Aorta (tissue), 5 donors: ENCODE results near the gene CFD. TPM values are rescaled to one million over a fixed set of nuclear protein-coding genes. Genes with fewer than 3 reads are reported as not detected.

Experiments
- ATAC-seq: fragments of 200-7000 bp; cut with Tn5 transposase; one replicate; pipeline ENCODE4 v1.9.1; 2022; ENCODE audit warnings: moderate library complexity; ENCODE audit not compliant: low FRiP score
- DNase-seq, 2 donors: peaks; one replicate each; pipeline ENCODE4 v3.0.0-alpha.2; 2020
- H3K27ac ChIP-seq, 2 donors: one replicate each; pipeline ENCODE4 v1.5.1; 2013; ENCODE audit warnings: low read length in 2 of 2, mild to moderate bottlenecking in 2 of 2, moderate library complexity in 2 of 2, control low read depth in 1 of 2, inconsistent platforms in 1 of 2, low read depth in 1 of 2
- H3K27me3 ChIP-seq, 2 donors: one replicate each; pipeline ENCODE4 v1.6.1; 2013; ENCODE audit warnings: control low read depth in 1 of 2, low read length in 1 of 2, mild to moderate bottlenecking in 1 of 2, moderate library complexity in 1 of 2; ENCODE audit not compliant: insufficient read depth in 2 of 2, control insufficient read depth in 1 of 2
- H3K36me3 ChIP-seq, 2 donors: one replicate each; pipeline ENCODE4 v1.6.1; 2013; ENCODE audit warnings: control low read depth in 1 of 2, low read length in 1 of 2, mild to moderate bottlenecking in 1 of 2; ENCODE audit not compliant: insufficient read depth in 2 of 2, control insufficient read depth in 1 of 2
- H3K4me1 ChIP-seq, 2 donors: one replicate each; pipeline ENCODE4 v1.6.1; 2013; ENCODE audit warnings: low read length in 2 of 2, control low read depth in 1 of 2, mild to moderate bottlenecking in 1 of 2, moderate library complexity in 1 of 2; ENCODE audit not compliant: insufficient read depth in 2 of 2, control insufficient read depth in 1 of 2
- H3K4me3 ChIP-seq, 2 donors: one replicate each; pipeline ENCODE4 v1.5.1; 2013; ENCODE audit warnings: low read length in 2 of 2, control low read depth in 1 of 2, mild to moderate bottlenecking in 1 of 2
- H3K9me3 ChIP-seq: one replicate; pipeline ENCODE4 v1.6.1; 2013; ENCODE audit warnings: mild to moderate bottlenecking, low read length; ENCODE audit not compliant: control insufficient read depth
- WGBS, 2 donors: extraction: QIAGEN DNeasy Blood & Tissue Kit; methylation state at CpG; one replicate each; pipeline ENCODE4 v1.1.7; 2013; 5-methylcytosine and 5-hydroxymethylcytosine counted together
- intact Hi-C, 2 donors: fragments of 100-400 bp; cut with DNase I; formaldehyde crosslinking; loops; one replicate each; pipeline versions ENCODE4 v1.14.2 to v1.15.0; 2022
- polyA plus RNA-seq, 2 donors: library from polyadenylated mRNA; stranded (reverse); fragments of 200-250 nt; gene quantifications; one replicate each; pipeline ENCODE4 v1.2.3, GENCODE V29; 2013
- total RNA-seq, 2 donors: library from RNA; stranded (reverse); fragmentation: NEBNext Ultra II Directional; extraction: Animal tissue kit (Norgen Biotek cat#: 25700); gene quantifications; one replicate each; pipeline ENCODE4 v1.2.1, GENCODE V29; 2021
- donor health status: healthy with polysubstance abuse.
- donor health status: Bipolar disorder and iron deficiency.
- donor health status: DM: no; HTN: no; CAD: no.
- donor health status: DM: no; HTN: no; CAD: no.
- donor health status: DM: yes; HTN: yes; CAD: no.

CFD gene
- total and polyA plus RNA-seq, 4 donors = 3.3 to 354 (median 63.7) TPM

GRCh38 chr19:867855-868457 is 8.5 kb downstream of the CFD start:
- Histone ChIP-seq H3K36me3 (no peaks in the 10 kb centered on the region), H3K27ac (no peak overlapping the region), H3K4me3 (no peak overlapping the region), H3K9me3 (no peaks in the 10 kb centered on the region), H3K4me1 (no peaks in the 10 kb centered on the region), H3K27me3 (no peaks in the 10 kb centered on the region)
- intact Hi-C loops = loop anchor here in 1 of 2 donors (5.0 kb wide), 1 partner anchor 39 kb away; no protein-coding TSS in a partner anchor
- DNase-seq = no peak
- 93 to 94% methylated on average over 38 to 39 of the region's 39 CpGs for WGBS, 2 donors
- ATAC-seq = no peak

DNA sequence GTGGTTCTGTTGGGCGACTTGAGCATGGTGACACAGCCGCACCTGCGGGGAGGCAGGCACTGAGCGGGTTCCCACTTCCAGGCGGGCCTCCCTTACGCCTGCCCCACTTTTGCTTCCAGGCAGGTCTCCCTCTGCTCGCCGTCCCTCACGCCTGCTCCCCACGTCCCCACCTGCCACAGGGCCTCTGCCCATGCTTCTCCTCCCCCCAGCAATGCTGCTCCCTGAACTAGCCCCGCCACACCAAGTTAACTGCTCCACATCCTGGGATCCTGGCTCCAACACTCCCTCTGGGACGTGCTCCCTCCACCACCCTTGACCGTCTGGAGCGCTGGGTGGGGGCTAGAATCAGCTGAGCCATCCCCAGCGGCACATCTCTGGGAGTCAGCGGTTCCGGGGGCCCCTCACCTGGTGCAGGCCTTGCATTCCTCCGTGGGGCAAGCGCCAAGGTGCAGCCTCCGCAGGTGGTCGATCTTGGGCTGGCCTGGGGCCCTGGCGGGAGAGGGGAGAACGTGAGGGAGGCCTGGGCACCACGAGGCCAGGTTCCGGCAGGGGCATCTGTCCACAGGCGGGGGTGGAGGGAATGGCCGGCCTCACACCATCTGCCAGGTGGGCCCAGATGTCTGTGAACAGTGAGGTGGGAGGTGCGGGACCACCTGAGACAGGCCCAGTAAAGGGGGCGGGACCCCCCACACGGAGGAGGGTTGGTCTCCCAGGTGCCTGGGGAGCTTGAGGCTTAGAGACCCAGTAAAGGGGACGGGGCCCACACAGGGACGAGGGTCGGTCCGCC is 9.2 kb downstream of the CFD start:
- no peak overlapping the region for H3K4me3 ChIP-seq
- no peaks in the 10 kb centered on the region for H3K9me3 ChIP-seq
- H3K36me3 ChIP-seq = no peaks in the 10 kb centered on the region
- DNase-seq (no peak), ATAC-seq (peak; percentile 0)
- 92 to 94% methylated on average over 34 of the region's 34 CpGs for WGBS, 2 donors
- peak overlapping the region in 1 of 2 donors; percentile 14 for H3K27ac ChIP-seq
- intact Hi-C loops = loop anchor here in 1 of 2 donors (5.0 kb wide), 1 partner anchor 39 kb away; no protein-coding TSS in a partner anchor
- no peaks in the 10 kb centered on the region for H3K27me3 ChIP-seq
- no peaks in the 10 kb centered on the region for H3K4me1 ChIP-seq

- Histone ChIP-seq H3K27ac (peak overlapping the region in 1 of 2 donors; percentile 14), H3K36me3 (no peaks in the 10 kb centered on the region), H3K4me1 (no peaks in the 10 kb centered on the region), H3K4me3 (no peak overlapping the region), H3K9me3 (no peaks in the 10 kb centered on the region), H3K27me3 (no peaks in the 10 kb centered on the region)
- WGBS, 2 donors = 57 to 58% methylated on average over 29 of the region's 29 CpGs
- intact Hi-C loops = loop anchor here in 1 of 2 donors (5.0 kb wide), 1 partner anchor 38 kb away; no protein-coding TSS in a partner anchor
- DNase-seq = peak; percentile 89 to 92
- peak; percentile 77 for ATAC-seq
Measured at GRCh38 chr19:869245-870177, 10.0 kb downstream of the CFD start.

GRCh38 chr19:870314-870713 is 10.8 kb downstream of the CFD start:
- Histone ChIP-seq H3K27me3 (no peaks in the 10 kb centered on the region), H3K4me3 (no peak overlapping the region), H3K9me3 (no peaks in the 10 kb centered on the region), H3K36me3 (no peaks in the 10 kb centered on the region), H3K4me1 (no peaks in the 10 kb centered on the region), H3K27ac (no peak overlapping the region)
- no peak for DNase-seq
- ATAC-seq = no peak
- 86 to 92% methylated on average over 8 of the region's 8 CpGs for WGBS, 2 donors
- intact Hi-C loops = no loop called here

GRCh38 chr19:870963-871401 is 11.5 kb downstream of the CFD start:
- no peaks in the 10 kb centered on the region for H3K9me3 ChIP-seq
- H3K4me3 ChIP-seq = no peak overlapping the region
- intact Hi-C loops = no loop called here
- 65 to 68% methylated on average over 28 of the region's 28 CpGs for WGBS, 2 donors
- ATAC-seq (no peak), DNase-seq (no peak)
- H3K4me1 ChIP-seq = no peaks in the 10 kb centered on the region
- no peaks in the 10 kb centered on the region for H3K27me3 ChIP-seq
- no peaks in the 10 kb centered on the region for H3K36me3 ChIP-seq
- H3K27ac ChIP-seq = no peak overlapping the region

- intact Hi-C loops = no loop called here
- no peak overlapping the region for H3K4me3 ChIP-seq
- no peak overlapping the region for H3K27ac ChIP-seq
- WGBS, 2 donors = 94% methylated on average over 22 to 24 of the region's 33 CpGs
- H3K27me3 ChIP-seq = no peaks in the 10 kb centered on the region
- H3K4me1 ChIP-seq = no peaks in the 10 kb centered on the region
- ATAC-seq = no peak
- no peaks in the 10 kb centered on the region for H3K36me3 ChIP-seq
- DNase-seq = no peak
- H3K9me3 ChIP-seq = no peaks in the 10 kb centered on the region
Measured at GRCh38 chr19:871446-872265, 12.2 kb downstream of the CFD start.

GRCh38 chr19:872266-872951 is 12.9 kb downstream of the CFD start:
- no peak overlapping the region for H3K27ac ChIP-seq
- intact Hi-C loops = no loop called here
- H3K4me1 ChIP-seq = no peaks in the 10 kb centered on the region
- no peaks in the 10 kb centered on the region for H3K27me3 ChIP-seq
- no peaks in the 10 kb centered on the region for H3K9me3 ChIP-seq
- DNase-seq (peak in 1 of 2 donors; percentile 76), ATAC-seq (no peak)
- H3K4me3 ChIP-seq = no peak overlapping the region
- 86 to 88% methylated on average over 22 to 27 of the region's 27 CpGs for WGBS, 2 donors
- no peaks in the 10 kb centered on the region for H3K36me3 ChIP-seq
